Measurements from ENCODE around the gene PTPRT.

The PTPRT gene

GRCh38 chr20:42549496-42549895, 640.2 kb downstream of the PTPRT start:
- DNase-seq (ENCODE audit: low read depth), result no peak

- no peak for DNase-seq (ENCODE audit: low read depth)
Observed at GRCh38 chr20:42544926-42545325, 644.8 kb downstream of the PTPRT start.

DNA sequence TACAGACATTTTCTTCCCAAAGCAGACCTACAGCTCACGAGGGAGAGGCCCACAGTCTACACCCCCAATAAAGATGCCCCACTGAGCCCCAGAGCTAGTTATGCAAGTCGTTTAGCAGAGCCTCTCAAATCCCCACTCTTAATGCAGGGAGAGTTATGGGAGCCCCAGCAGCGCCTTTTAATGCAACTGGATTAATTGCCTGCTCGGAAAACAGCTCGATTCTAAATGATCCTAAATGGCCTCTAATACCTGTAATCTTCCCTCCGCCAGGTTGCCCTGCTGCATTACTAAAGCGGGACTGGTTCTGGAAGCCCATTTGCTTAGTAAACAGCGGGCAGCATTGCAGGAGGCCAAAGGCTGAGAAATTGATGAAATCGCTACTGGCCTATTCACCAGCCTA, 656.9 kb downstream of the PTPRT start:
- DNase-seq (ENCODE audit: low read depth), result no peak

DNA sequence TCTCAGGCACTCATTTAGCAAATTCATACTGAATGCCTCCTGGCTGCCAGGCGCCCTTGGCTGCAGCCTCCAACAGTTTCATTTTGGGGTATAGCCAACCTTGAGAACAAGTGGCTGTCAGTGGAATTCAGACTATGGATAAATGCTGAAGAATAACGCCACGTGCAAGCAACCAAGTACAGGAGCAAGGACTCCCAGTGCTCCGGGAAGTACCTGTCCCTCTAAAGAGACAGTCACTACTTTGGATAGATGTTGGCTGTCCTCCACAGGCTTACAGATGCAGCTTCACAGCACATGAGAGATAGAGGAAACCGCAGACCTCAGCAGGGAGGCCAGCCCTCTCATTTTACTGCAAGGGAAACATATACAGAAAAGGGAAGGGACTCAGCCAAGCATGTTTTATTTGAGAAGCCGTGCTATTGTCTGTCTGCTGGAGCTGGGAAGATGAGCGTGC, 658.2 kb downstream of the PTPRT start:
- DNase-seq (ENCODE audit: low read depth), result no peak

GRCh38 chr20:42530855-42531448, 658.8 kb downstream of the PTPRT start:
- no peak for DNase-seq (ENCODE audit: low read depth)

- no peak for DNase-seq (ENCODE audit: low read depth)
Observed at GRCh38 chr20:42530191-42530590, 659.5 kb downstream of the PTPRT start.

- no peak for DNase-seq (ENCODE audit: low read depth)
Observed at GRCh38 chr20:42524058-42524457, 665.6 kb downstream of the PTPRT start.

DNA sequence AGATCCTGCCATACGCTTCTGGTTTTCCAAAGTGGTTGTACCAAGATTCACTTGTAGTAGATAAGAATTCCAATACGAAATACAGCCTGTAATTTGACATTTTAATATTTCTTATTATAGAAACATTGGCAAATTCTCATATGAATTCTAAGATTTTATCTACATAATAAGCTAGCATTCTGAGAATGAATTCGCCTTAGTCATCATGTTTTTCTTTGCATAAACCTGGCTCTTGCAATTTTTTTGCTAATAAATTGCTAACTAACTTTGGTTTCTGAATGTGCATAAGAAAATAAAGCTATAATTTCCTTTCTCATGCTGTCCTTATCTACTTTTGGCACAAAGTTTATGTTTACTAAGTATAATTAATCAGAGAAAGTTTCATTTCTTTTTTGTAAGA, 673.0 kb downstream of the PTPRT start:
- no peak for DNase-seq (ENCODE audit: low read depth)

GRCh38 chr20:42510686-42511085, 679.0 kb downstream of the PTPRT start:
- no peak for DNase-seq (ENCODE audit: low read depth)

GRCh38 chr20:42507874-42508273, 681.8 kb downstream of the PTPRT start:
- no peak for DNase-seq (ENCODE audit: low read depth)

- no peak for DNase-seq (ENCODE audit: low read depth)
Observed at GRCh38 chr20:42506397-42506796, 683.3 kb downstream of the PTPRT start.

DNA sequence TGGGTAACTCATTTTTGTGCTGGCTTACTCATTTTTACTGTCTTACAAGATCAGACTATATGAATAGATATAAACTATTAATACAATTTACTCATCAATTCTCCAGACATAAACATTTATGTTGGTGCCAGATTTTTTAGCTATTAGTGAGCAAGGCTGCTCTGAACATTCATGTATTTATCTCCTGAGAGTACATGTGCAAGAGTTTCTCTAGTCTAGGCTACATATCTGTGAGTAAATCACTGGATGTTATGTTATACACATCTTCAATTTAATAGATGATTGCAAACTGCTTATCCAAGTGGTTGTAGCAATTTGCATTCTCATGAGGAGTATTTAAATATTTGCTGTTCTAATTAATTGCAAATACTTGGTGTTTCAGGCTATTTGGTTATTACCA, 687.1 kb downstream of the PTPRT start:
- no peak for DNase-seq (ENCODE audit: low read depth)

DNA sequence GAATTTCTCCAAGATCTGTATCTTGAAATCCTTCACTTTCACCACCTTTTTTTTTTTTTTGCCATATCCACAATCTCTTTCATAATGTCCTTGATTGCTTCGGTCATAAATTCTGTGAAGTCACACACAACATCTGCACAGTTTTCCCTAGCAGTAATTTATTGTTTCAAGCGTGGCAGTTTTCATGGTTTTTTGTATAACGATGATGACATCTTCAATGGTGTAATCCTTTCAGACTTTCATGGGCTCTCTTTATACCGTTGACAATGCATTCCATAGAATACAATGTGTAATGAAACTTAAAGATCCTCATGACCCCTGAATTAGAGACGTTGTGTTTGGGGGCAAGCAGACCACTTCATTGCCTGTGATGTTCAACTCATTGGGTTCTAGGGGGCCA, 693.1 kb downstream of the PTPRT start:
- DNase-seq (ENCODE audit: low read depth), result no peak

DNA sequence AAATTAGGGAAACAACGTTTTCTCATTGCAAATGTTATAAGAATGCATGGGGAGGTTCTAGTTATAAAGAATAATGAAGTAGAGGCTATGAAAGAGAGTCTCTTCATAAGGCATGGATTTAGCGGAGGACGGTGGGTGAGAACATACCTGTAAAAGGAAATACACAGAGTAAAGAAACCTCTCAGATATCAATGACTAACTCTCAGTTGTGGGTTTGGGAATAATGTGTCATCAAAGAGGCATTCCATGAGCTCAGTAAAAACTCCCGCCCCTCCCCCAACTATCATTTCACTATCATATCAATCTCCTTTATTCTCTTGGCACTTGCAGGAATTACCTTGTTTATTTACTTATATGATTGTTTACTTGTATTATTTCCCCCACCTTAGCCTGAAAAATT, 695.4 kb downstream of the PTPRT start:
- no peak for DNase-seq (ENCODE audit: low read depth)

DNA sequence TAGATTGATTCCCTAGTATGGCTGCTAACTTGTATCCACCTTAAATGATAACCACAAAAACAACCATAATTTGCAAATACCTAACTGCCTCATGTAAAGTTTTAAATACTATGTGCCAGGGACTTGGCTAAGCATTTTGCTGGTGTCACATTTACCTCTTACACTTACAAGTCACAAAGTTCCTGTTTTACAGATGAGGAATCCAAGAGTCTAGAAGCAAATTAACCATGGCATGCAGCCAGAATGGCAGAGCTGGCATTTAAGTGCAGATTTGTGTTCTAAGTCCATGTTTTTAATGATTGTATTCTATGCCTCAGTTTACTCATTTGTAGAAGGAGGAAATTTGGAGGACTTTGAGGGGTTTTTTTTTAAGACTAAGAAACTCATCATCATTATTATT, 696.7 kb downstream of the PTPRT start:
- DNase-seq (ENCODE audit: low read depth), result no peak

DNA sequence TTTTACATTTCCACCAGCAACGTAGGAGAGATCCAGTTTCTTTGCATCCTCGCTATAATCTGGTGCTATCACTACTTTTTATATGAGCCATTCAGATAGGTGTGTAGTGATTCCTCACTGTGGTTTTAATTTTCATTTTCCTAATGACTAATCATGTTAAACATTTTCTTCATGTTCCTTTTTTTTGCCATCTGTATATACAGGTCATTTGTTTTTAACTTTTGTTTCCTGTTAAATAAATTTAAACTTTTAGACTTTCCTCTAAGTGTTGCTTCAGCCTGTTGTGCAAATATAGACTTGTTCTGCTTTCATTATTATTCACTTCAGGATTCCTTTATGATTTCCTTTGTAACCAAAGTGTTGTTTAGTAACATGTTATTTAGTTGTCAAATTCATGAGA, 697.4 kb downstream of the PTPRT start:
- no peak for DNase-seq (ENCODE audit: low read depth)

- DNase-seq (ENCODE audit: low read depth), result no peak
Observed at GRCh38 chr20:42485556-42485955, 704.1 kb downstream of the PTPRT start.

DNA sequence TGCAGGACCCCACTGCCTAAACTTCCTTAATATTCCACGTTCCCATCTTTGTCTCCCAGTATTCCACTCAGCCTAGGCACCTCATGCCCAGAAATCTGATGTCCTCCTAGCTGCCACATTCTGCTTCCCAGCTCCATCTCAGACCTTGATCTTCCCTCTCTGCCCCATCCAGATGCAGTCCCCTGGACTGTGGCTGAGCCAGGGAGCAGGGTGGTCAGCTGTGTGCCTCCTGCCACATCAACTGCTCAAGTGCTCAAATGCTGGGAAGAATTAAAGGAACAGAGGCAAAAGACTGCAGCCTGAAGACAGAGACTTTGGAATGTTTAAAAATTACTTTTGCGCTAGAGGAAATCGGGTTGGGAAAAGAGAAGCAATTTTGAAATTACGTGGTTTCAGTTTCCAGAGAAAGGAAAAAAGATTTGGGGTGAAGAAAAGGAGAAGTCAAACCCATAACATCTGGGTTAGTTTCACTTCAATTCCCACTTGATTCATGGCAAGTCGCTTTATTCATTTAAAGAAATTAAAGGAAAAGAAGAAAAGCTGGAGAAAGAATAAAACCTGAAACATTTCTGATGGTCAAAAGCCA, 704.8 kb downstream of the PTPRT start:
- no peak for DNase-seq (ENCODE audit: low read depth)

DNA sequence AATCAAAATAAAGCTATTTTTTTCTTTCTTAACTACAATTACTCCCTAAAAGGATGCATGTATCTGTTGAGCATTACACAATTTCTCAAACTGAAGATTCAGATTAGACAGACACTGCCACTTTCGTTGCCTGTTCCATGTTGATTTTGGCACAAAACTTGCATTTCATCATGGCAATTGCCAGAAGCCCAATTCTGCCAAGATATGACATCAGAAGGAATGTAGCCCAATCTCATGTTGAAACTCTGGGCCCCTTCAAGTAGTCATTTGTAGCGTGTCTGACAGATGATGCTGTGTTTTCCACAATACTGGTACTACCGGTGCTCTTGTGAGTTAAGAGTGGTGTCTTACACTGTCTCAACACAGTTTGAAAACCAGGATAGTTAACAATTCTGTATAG, 705.4 kb downstream of the PTPRT start:
- no peak for DNase-seq (ENCODE audit: low read depth)

DNA sequence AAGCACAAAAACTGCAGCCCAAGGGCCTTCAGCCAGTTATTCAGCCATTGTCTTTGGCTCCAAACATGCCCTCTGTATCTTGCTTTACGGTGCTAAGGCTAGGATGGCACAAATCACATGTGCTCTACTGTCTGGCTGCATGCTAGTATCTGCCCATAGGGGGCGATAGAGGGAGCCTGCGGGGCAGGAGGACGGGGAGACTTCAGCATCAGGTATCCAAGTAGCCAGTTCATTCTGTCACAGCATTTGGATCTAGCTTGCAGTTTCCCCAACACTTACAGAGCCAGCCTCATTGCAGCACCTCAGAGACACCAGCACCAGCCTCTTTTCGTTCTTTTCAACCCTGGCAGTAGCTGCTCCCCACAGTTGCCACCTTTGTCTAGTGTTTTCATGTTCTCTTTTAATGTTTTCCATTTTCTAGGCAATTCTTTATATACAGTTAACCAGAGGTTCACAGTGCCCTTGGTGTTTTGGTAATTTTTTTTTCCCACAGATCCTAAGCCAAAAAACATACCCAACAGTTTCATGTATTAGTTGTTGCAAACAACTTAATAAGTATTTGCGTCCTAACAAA, 705.9 kb downstream of the PTPRT start:
- DNase-seq (ENCODE audit: low read depth), result no peak

GRCh38 chr20:42482808-42483207, 706.9 kb downstream of the PTPRT start:
- no peak for DNase-seq (ENCODE audit: low read depth)

- DNase-seq (ENCODE audit: low read depth), result no peak
Observed at GRCh38 chr20:42475773-42476172, 713.9 kb downstream of the PTPRT start.

- no peak for DNase-seq (ENCODE audit: low read depth)
Observed at GRCh38 chr20:42474646-42475045, 715.1 kb downstream of the PTPRT start.

GRCh38 chr20:42472198-42472597, 717.5 kb downstream of the PTPRT start:
- DNase-seq (ENCODE audit: low read depth), result no peak

Measured in activated gamma-delta T cell treated with anti-CD3 and anti-CD28 coated beads, Interleukin-2, amount 50 U/mL, for 16 hours (primary cell).